GM18909 (cell line): ENCODE results near the gene FBLN2.
A peak's percentile ranks its signal among the peaks of the same experiment; 100 is the strongest.

Source experiments
- ATAC-seq: cut with Tn5 transposase; IDR thresholded peaks from one replicate; pipeline ENCODE4 v1.9.1; 2021; ENCODE audit warnings: mild to moderate bottlenecking; ENCODE audit not compliant: unreplicated experiment, poor library complexity

FBLN2 gene

GRCh38 chr3:13654330-13655060 is 105.6 kb downstream of the FBLN2 start:
- no peak for ATAC-seq

- no peak for ATAC-seq
Measured at GRCh38 chr3:13655061-13655913, 106.4 kb downstream of the FBLN2 start.

- ATAC-seq, result no peak
Measured at GRCh38 chr3:13656584-13657301, 107.8 kb downstream of the FBLN2 start.

GRCh38 chr3:13657660-13658435 is 108.9 kb downstream of the FBLN2 start:
- peak; percentile 62 for ATAC-seq

GRCh38 chr3:13658681-13659080 is 109.8 kb downstream of the FBLN2 start:
- ATAC-seq, result no peak

- ATAC-seq, result no peak
Measured at GRCh38 chr3:13659221-13659969, 110.5 kb downstream of the FBLN2 start.

GRCh38 chr3:13660042-13660874 is 111.3 kb downstream of the FBLN2 start:
- no peak for ATAC-seq

GRCh38 chr3:13661121-13661520 is 112.2 kb downstream of the FBLN2 start:
- ATAC-seq, result no peak

- ATAC-seq, result no peak
Measured at GRCh38 chr3:13662238-13662847, 113.4 kb downstream of the FBLN2 start.

- ATAC-seq, result no peak
Measured at GRCh38 chr3:13663781-13664535, 115.0 kb downstream of the FBLN2 start.

- no peak for ATAC-seq
Measured at GRCh38 chr3:13665582-13666226, 116.8 kb downstream of the FBLN2 start.

- ATAC-seq, result no peak
Measured at GRCh38 chr3:13666227-13666619, 117.3 kb downstream of the FBLN2 start.

GRCh38 chr3:13666781-13667709 is 118.1 kb downstream of the FBLN2 start:
- no peak for ATAC-seq

GRCh38 chr3:13668136-13668535 is 119.2 kb downstream of the FBLN2 start:
- ATAC-seq, result no peak

- ATAC-seq, result no peak
Measured at GRCh38 chr3:13669457-13669856, 120.5 kb downstream of the FBLN2 start.

GRCh38 chr3:13670292-13670691 is 121.4 kb downstream of the FBLN2 start:
- ATAC-seq, result no peak
